Upper lobe of right lung (tissue), 1 donor: ENCODE results near the gene SLC4A5. TPM values are rescaled to one million over a fixed set of nuclear protein-coding genes. Genes with fewer than 3 reads are reported as not detected.

Experiments used
- ATAC-seq: fragments of 200-7000 bp; cut with Tn5 transposase; one replicate; pipeline ENCODE4 v1.9.1; 2020; ENCODE audit warnings: mild to moderate bottlenecking, moderate library complexity
- DNase-seq: peaks from one replicate; pipeline ENCODE4 v3.0.0-alpha.2; 2020
- H3K27ac ChIP-seq: fragments of 200-600 bp; one replicate; pipeline ENCODE4 v1.8.0; 2022
- H3K27me3 ChIP-seq: fragments of 200-600 bp; one replicate; pipeline ENCODE4 v1.8.0; 2022; ENCODE audit warnings: mild to moderate bottlenecking
- H3K36me3 ChIP-seq: fragments of 200-600 bp; one replicate; pipeline ENCODE4 v1.8.0; 2022
- H3K4me1 ChIP-seq: fragments of 200-600 bp; one replicate; pipeline ENCODE4 v1.8.0; 2022
- H3K4me3 ChIP-seq: fragments of 200-600 bp; one replicate; pipeline ENCODE4 v1.8.0; 2022; ENCODE audit warnings: mild to moderate bottlenecking
- H3K9me3 ChIP-seq: fragments of 200-600 bp; one replicate; pipeline ENCODE4 v1.8.0; 2022
- intact Hi-C: fragments of 100-400 bp; cut with DNase I; formaldehyde crosslinking; loops from one replicate; pipeline ENCODE4 v1.11.0; 2022
- total RNA-seq: library from RNA; stranded (reverse); fragmentation: NEBNext Ultra II Directional; extraction: Animal tissue kit (Norgen Biotek cat#: 25700); gene quantifications from one replicate; pipeline ENCODE4 v1.2.1, GENCODE V29; 2021
- TF ChIP-seq, protein P1 (sequence below): fragments of 200-600 bp; IDR thresholded peaks from one replicate; pipeline ENCODE4 v1.8.0; 2022; ENCODE audit warnings: antibody characterized with exemption
- donor health status: DM: no; HTN: yes; CAD: no; lungs with severe emphysema.

SLC4A5 gene
- total RNA-seq, 1 donor from 2014 or later, result 3.2 TPM

- TF ChIP-seq, protein P1, sequence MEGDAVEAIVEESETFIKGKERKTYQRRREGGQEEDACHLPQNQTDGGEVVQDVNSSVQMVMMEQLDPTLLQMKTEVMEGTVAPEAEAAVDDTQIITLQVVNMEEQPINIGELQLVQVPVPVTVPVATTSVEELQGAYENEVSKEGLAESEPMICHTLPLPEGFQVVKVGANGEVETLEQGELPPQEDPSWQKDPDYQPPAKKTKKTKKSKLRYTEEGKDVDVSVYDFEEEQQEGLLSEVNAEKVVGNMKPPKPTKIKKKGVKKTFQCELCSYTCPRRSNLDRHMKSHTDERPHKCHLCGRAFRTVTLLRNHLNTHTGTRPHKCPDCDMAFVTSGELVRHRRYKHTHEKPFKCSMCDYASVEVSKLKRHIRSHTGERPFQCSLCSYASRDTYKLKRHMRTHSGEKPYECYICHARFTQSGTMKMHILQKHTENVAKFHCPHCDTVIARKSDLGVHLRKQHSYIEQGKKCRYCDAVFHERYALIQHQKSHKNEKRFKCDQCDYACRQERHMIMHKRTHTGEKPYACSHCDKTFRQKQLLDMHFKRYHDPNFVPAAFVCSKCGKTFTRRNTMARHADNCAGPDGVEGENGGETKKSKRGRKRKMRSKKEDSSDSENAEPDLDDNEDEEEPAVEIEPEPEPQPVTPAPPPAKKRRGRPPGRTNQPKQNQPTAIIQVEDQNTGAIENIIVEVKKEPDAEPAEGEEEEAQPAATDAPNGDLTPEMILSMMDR, result no peak
- Histone ChIP-seq H3K27me3 (no peaks in the 10 kb centered on the region), H3K27ac (no peak overlapping the region), H3K4me1 (no peaks in the 10 kb centered on the region), H3K36me3 (no peaks in the 10 kb centered on the region), H3K4me3 (no peak overlapping the region), H3K9me3 (no peaks in the 10 kb centered on the region)
- no peak for ATAC-seq
- intact Hi-C loops, result no loop called here
- DNase-seq, result no peak
These were observed 91.2 kb downstream of the SLC4A5 start for GRCh38 chr2:74252036-74252435.

DNA sequence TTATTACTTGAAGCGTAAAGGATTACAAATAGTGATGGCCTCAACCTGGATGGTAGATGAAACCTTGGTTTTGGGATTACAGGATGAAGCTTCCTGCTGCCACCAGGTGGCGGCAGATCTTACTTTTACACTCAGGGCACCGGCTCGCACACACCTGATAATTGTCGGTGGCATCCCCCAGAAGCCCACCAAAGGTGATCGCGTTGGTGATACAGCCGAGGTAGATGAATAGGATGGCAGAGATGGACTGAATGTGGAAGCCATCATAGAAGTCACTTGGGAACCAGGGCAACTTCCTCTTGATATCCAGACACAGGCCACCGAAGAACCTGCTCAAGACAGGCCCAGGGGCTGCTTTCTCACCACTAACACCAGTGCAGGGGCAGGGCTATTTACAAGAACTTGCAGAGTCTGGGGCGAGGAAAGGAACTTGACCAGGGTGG, 93.0 kb downstream of the SLC4A5 start:
- Histone ChIP-seq H3K36me3 (no peaks in the 10 kb centered on the region), H3K27me3 (no peaks in the 10 kb centered on the region), H3K4me3 (no peak overlapping the region), H3K9me3 (no peaks in the 10 kb centered on the region), H3K4me1 (no peaks in the 10 kb centered on the region), H3K27ac (no peak overlapping the region)
- ATAC-seq (peak; percentile 72), DNase-seq (peak; percentile 71)
- TF ChIP-seq, protein P1, result peak; percentile 83
- intact Hi-C loops, result no loop called here

GRCh38 chr2:74249406-74250122, 93.7 kb downstream of the SLC4A5 start:
- no peak for DNase-seq
- TF ChIP-seq, protein P1, result no peak
- intact Hi-C loops, result no loop called here

GRCh38 chr2:74246496-74247195, 96.6 kb downstream of the SLC4A5 start:
- no peaks in the 10 kb centered on the region for H3K9me3 ChIP-seq
- intact Hi-C loops, result no loop called here
- ATAC-seq, result no peak
- no peak for DNase-seq
- H3K36me3 ChIP-seq, result no peaks in the 10 kb centered on the region
- no peak overlapping the region for H3K27ac ChIP-seq
- H3K4me1 ChIP-seq, result no peaks in the 10 kb centered on the region
- no peaks in the 10 kb centered on the region for H3K27me3 ChIP-seq
- TF ChIP-seq, protein P1, result no peak
- H3K4me3 ChIP-seq, result no peak overlapping the region

More at GRCh38 chr2:74249406-74250122, 93.7 kb downstream of the SLC4A5 start:
- no peak for ATAC-seq
- Histone ChIP-seq H3K27ac (no peak overlapping the region), H3K4me1 (no peaks in the 10 kb centered on the region), H3K36me3 (no peaks in the 10 kb centered on the region), H3K9me3 (no peaks in the 10 kb centered on the region), H3K4me3 (no peak overlapping the region), H3K27me3 (no peaks in the 10 kb centered on the region)

- H3K4me3 ChIP-seq, result no peak overlapping the region
- H3K36me3 ChIP-seq, result no peaks in the 10 kb centered on the region
- H3K9me3 ChIP-seq, result no peaks in the 10 kb centered on the region
- TF ChIP-seq, protein P1, result no peak
- ATAC-seq, result no peak
- H3K27ac ChIP-seq, result no peak overlapping the region
- no peaks in the 10 kb centered on the region for H3K4me1 ChIP-seq
- DNase-seq, result no peak
- no peaks in the 10 kb centered on the region for H3K27me3 ChIP-seq
- intact Hi-C loops, result no loop called here
These were observed 98.9 kb downstream of the SLC4A5 start for GRCh38 chr2:74244286-74244685.
